Measurements from ENCODE around the gene TRMT1. TPM values are rescaled to one million over a fixed set of nuclear protein-coding genes. Genes with fewer than 3 reads are reported as not detected.

The TRMT1 gene
- total and polyA plus RNA-seq, 2 experiments from 2014 or later: 88.6 to 90.1 TPM

DNA sequence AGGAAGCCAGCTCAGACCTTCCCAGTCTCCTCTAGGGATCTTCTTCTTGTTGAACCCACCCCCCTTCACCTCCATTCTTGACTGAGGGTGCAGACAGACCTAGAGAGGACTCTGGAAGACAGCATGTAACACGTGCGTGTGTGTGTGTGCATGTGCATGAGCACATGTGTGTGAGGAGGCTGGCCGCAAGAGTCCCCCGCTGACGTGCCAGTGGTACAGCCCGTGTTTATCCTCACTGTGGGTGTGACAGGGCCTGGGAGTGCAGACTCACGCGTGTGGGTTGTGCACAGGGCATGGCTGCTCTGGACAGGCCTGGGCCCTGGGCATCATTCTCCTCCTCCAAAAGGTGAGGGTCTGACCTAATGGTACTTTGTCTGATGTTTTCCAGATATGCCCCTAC is 40.2 kb downstream of the TRMT1 start (continued):
- TF ChIP-seq, protein P1, sequence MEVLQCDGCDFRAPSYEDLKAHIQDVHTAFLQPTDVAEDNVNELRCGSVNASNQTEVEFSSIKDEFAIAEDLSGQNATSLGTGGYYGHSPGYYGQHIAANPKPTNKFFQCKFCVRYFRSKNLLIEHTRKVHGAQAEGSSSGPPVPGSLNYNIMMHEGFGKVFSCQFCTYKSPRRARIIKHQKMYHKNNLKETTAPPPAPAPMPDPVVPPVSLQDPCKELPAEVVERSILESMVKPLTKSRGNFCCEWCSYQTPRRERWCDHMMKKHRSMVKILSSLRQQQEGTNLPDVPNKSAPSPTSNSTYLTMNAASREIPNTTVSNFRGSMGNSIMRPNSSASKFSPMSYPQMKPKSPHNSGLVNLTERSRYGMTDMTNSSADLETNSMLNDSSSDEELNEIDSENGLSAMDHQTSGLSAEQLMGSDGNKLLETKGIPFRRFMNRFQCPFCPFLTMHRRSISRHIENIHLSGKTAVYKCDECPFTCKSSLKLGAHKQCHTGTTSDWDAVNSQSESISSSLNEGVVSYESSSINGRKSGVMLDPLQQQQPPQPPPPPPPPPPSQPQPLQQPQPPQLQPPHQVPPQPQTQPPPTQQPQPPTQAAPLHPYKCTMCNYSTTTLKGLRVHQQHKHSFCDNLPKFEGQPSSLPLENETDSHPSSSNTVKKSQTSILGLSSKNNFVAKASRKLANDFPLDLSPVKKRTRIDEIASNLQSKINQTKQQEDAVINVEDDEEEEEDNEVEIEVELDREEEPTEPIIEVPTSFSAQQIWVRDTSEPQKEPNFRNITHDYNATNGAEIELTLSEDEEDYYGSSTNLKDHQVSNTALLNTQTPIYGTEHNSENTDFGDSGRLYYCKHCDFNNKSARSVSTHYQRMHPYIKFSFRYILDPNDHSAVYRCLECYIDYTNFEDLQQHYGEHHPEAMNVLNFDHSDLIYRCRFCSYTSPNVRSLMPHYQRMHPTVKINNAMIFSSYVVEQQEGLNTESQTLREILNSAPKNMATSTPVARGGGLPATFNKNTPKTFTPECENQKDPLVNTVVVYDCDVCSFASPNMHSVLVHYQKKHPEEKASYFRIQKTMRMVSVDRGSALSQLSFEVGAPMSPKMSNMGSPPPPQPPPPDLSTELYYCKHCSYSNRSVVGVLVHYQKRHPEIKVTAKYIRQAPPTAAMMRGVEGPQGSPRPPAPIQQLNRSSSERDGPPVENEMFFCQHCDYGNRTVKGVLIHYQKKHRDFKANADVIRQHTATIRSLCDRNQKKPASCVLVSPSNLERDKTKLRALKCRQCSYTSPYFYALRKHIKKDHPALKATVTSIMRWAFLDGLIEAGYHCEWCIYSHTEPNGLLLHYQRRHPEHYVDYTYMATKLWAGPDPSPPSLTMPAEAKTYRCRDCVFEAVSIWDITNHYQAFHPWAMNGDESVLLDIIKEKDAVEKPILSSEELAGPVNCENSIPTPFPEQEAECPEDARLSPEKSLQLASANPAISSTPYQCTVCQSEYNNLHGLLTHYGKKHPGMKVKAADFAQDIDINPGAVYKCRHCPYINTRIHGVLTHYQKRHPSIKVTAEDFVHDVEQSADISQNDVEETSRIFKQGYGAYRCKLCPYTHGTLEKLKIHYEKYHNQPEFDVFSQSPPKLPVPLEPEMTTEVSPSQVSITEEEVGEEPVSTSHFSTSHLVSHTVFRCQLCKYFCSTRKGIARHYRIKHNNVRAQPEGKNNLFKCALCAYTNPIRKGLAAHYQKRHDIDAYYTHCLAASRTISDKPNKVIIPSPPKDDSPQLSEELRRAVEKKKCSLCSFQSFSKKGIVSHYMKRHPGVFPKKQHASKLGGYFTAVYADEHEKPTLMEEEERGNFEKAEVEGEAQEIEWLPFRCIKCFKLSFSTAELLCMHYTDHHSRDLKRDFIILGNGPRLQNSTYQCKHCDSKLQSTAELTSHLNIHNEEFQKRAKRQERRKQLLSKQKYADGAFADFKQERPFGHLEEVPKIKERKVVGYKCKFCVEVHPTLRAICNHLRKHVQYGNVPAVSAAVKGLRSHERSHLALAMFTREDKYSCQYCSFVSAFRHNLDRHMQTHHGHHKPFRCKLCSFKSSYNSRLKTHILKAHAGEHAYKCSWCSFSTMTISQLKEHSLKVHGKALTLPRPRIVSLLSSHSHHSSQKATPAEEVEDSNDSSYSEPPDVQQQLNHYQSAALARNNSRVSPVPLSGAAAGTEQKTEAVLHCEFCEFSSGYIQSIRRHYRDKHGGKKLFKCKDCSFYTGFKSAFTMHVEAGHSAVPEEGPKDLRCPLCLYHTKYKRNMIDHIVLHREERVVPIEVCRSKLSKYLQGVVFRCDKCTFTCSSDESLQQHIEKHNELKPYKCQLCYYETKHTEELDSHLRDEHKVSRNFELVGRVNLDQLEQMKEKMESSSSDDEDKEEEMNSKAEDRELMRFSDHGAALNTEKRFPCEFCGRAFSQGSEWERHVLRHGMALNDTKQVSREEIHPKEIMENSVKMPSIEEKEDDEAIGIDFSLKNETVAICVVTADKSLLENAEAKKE (CRISPR knock-in tag; IDR thresholded peaks at IDR 0.05): no peak
- TF ChIP-seq JUNB (IDR thresholded peaks at IDR 0.05; ENCODE audit: unreplicated experiment) (no peak), POLR2AphosphoS5 (IDR thresholded peaks at IDR 0.05; ENCODE audit: low read depth) (no peak), EZH2phosphoT487 (IDR thresholded peaks at IDR 0.05; ENCODE audit: unreplicated experiment) (no peak)

GRCh38 chr19:13074378-13074777 is 42.2 kb downstream of the TRMT1 start:
- ATAC-seq (no peak), DNase-seq (ENCODE audit: low spot score) (no peak)
- peaks cover 24% of the 10 kb centered on the region for H3K4me1 ChIP-seq (ENCODE audit: insufficient read depth)
- H3K27me3 ChIP-seq (ENCODE audit: insufficient read depth): peaks cover 8% of the 10 kb centered on the region; the same call in 1 of the 2 replicates
- Mint-ChIP-seq H3K36me3 (ENCODE audit: low read depth) (no peaks in the 10 kb centered on the region), H3K27ac (no peak overlapping the region), H3K4me3 (no peak overlapping the region), H3K4me1 (peaks cover 22% of the 10 kb centered on the region), H3K27me3 (ENCODE audit: insufficient read depth, low read depth, poor library complexity) (peaks cover 23% of the 10 kb centered on the region), H3K9me3 (no peaks in the 10 kb centered on the region)
- H2AFZ ChIP-seq: no peak overlapping the region
- H3K4me2 ChIP-seq: no peak overlapping the region
- H3K79me2 ChIP-seq (replicated peaks; ENCODE audit: insufficient read depth): no peaks in the 10 kb centered on the region
- no peaks in the 10 kb centered on the region for H3K36me3 ChIP-seq (ENCODE audit: insufficient read depth)
- H3K9me2 ChIP-seq (ENCODE audit: insufficient read depth): no peaks in the 10 kb centered on the region
- TF ChIP-seq, protein P1 (CRISPR knock-in tag; IDR thresholded peaks at IDR 0.05): no peak
- no peak for TF ChIP-seq STAT1 (IDR thresholded peaks at IDR 0.05; ENCODE audit: unreplicated experiment)
- no peak for TF ChIP-seq ZNF331 (CRISPR knock-in tag; IDR thresholded peaks at IDR 0.05; ENCODE audit: low read depth)
- no peak for TF ChIP-seq NANOG (IDR thresholded peaks at IDR 0.05; ENCODE audit: borderline replicate concordance)
- TF ChIP-seq POLR2AphosphoS5 (IDR thresholded peaks at IDR 0.05; ENCODE audit: low read depth): no peak
- no peaks in the 10 kb centered on the region for H3F3A ChIP-seq (replicated peaks; ENCODE audit: low read depth)
- no peak overlapping the region for H3K27ac ChIP-seq (ENCODE audit: low read depth)
- no peaks in the 10 kb centered on the region for H4K20me1 ChIP-seq (replicated peaks; ENCODE audit: insufficient read depth)
- H3K4me3 ChIP-seq: no peak overlapping the region

Data from GM23338 (cell line).